ENCODE results near the gene PCGF3. TPM values are rescaled to one million over a fixed set of nuclear protein-coding genes. Genes with fewer than 3 reads are reported as not detected.

PCGF3 gene
- polyA plus RNA-seq, 1 experiment, result 37.2 TPM

DNA sequence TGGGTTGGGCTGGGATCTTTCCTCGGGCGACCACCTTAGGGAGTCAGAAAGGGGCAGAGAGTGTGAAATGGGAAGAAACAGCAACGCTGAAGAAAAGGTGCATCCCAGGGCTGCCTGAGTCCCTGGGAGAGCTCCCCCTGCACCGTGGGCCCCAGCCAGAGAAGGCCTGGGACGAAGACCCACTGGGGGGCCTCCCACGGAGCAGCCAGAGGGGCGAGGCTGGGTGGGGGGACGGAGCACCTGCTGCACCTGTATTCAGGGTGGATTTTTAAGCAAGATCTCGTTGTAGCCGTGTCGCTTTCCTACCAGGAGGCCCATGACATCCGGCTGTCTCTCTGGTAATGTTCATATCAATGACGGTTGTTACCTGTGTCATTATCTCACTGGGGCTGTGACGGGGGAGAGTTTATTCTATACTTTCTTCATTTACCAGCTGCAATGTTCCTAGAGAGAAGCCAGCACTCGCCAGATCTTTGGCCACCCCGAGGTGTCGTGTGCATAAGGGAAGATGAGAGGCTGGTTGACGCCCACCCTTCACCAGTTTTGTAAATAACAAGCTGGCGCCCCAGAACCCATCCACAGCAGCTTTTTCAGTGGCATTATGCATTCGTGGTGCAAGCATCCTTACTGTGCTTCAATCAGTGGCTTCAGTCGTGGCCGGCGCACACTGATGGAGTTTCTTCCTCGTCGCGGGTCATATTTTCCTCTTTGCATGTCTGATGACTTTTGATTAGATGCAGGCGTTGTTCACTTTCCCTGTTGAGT lies 5.6 kb upstream of the PCGF3 start:
- TF ChIP-seq, protein P1, sequence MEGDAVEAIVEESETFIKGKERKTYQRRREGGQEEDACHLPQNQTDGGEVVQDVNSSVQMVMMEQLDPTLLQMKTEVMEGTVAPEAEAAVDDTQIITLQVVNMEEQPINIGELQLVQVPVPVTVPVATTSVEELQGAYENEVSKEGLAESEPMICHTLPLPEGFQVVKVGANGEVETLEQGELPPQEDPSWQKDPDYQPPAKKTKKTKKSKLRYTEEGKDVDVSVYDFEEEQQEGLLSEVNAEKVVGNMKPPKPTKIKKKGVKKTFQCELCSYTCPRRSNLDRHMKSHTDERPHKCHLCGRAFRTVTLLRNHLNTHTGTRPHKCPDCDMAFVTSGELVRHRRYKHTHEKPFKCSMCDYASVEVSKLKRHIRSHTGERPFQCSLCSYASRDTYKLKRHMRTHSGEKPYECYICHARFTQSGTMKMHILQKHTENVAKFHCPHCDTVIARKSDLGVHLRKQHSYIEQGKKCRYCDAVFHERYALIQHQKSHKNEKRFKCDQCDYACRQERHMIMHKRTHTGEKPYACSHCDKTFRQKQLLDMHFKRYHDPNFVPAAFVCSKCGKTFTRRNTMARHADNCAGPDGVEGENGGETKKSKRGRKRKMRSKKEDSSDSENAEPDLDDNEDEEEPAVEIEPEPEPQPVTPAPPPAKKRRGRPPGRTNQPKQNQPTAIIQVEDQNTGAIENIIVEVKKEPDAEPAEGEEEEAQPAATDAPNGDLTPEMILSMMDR (IDR thresholded peaks at IDR 0.05; ENCODE audit: low read depth, low read length), result no peak
- Histone ChIP-seq H3K4me3 (ENCODE audit: low read depth, low read length) (no peak overlapping the region), H3K27ac (ENCODE audit: low read depth, low read length) (no peak overlapping the region), H3K27me3 (ENCODE audit: control insufficient read depth, insufficient read depth, low read length) (peaks cover 7% of the 10 kb centered on the region), H3K9me3 (ENCODE audit: control insufficient read depth, insufficient read depth, low read length) (no peaks in the 10 kb centered on the region; the same call in 1 of the 2 replicates)
- POLR2A ChIA-PET, result no interaction called here
- DNase-seq (ENCODE audit: low read depth, low spot score), result no peak
- CTCF ChIA-PET, result interaction anchor here (1.9 kb wide), 1 partner anchor 42 kb away, joined by 7 read pairs; no protein-coding TSS in a partner anchor

DNA sequence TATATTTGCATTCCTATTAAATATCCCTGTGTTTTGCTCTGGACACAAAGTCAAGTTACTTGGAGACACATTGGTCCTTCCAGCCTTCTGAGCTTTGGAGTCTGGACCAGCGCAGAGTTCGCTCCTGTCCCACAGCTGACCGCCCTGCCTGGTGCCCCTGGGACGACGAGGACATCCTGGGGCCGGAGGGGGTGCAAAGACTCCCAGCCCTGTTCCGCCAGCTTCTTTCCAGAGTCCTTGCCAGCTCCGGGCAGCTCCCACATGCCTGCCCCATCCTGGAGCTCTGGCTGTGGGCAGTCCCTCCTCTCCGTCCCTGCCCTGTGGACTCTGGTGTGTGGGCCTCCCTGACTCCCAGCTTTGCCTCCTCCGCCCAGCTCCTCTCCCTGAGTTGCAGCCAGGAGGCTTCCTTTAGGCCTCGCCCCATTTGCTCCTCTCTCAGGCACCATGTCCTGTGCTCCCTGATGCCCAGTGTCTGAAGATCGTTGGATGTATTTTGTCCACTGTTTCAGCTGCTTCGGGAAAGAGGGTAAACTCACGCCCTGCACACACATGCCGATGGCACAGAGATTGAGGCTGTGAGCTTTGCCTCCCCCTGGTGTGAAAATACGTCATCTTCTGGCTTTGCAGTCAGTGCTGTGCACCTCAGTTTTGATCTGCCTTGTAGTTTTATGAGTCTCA lies 4.9 kb upstream of the PCGF3 start:
- ChIA-PET CTCF (interaction anchor here (0.7 to 1.9 kb wide), 2 partner anchors 17 to 41 kb away, joined by 3 to 7 read pairs; no protein-coding TSS in a partner anchor), POLR2A (no interaction called here)
- peaks cover 5% of the 10 kb centered on the region for H3K27me3 ChIP-seq (ENCODE audit: control insufficient read depth, insufficient read depth, low read length)
- H3K4me3 ChIP-seq (ENCODE audit: low read depth, low read length), result no peak overlapping the region
- no peak overlapping the region for H3K27ac ChIP-seq (ENCODE audit: low read depth, low read length)
- TF ChIP-seq, protein P1 (IDR thresholded peaks at IDR 0.05; ENCODE audit: low read depth, low read length), result no peak
- no peak for DNase-seq (ENCODE audit: low read depth, low spot score)
- H3K9me3 ChIP-seq (ENCODE audit: control insufficient read depth, insufficient read depth, low read length), result no peaks in the 10 kb centered on the region; the same call in 1 of the 2 replicates

DNA sequence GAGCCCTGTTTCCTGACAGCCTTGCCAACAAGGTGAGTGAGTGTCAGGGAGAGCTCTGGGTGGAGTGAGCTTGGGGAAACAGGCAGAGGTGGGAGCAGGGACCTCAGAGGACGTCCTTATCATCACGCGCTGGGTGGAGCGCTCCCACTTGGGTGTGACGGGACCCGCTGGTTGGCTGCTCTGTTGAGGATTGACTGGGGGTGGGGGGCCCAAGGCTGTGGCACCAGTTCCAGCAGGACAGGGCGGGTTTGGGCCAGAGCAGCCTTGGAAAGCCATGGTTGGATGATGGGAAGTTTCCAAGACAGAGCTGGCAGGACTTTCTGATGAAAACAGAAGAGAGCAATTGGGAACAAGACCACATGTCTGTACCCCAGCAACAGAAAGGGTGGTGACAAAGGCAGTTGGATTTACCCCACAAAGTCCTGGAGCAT lies 3.0 kb upstream of the PCGF3 start:
- Histone ChIP-seq H3K9me3 (ENCODE audit: control insufficient read depth, insufficient read depth, low read length) (no peaks in the 10 kb centered on the region; the same call in 1 of the 2 replicates), H3K27ac (ENCODE audit: low read depth, low read length) (no peak overlapping the region), H3K27me3 (ENCODE audit: control insufficient read depth, insufficient read depth, low read length) (peaks cover 5% of the 10 kb centered on the region), H3K4me3 (ENCODE audit: low read depth, low read length) (no peak overlapping the region)
- no peak for DNase-seq (ENCODE audit: low read depth, low spot score)
- ChIA-PET CTCF (interaction anchor here (0.6 kb wide), 1 partner anchor 557 kb away, joined by 4 read pairs; no protein-coding TSS in a partner anchor), POLR2A (no interaction called here)
- TF ChIP-seq, protein P1 (IDR thresholded peaks at IDR 0.05; ENCODE audit: low read depth, low read length), result no peak

GRCh38 chr4:703336-704197 lies 2.1 kb upstream of the PCGF3 start:
- H3K27ac ChIP-seq (ENCODE audit: low read depth, low read length), result no peak overlapping the region
- no peak for DNase-seq (ENCODE audit: low read depth, low spot score)
- TF ChIP-seq, protein P1 (IDR thresholded peaks at IDR 0.05; ENCODE audit: low read depth, low read length), result no peak
- POLR2A ChIA-PET, result no interaction called here
- CTCF ChIA-PET, result interaction anchor here (0.6 kb wide), 1 partner anchor 556 kb away, joined by 4 read pairs; no protein-coding TSS in a partner anchor
- H3K4me3 ChIP-seq (ENCODE audit: low read depth, low read length), result no peak overlapping the region
- no peaks in the 10 kb centered on the region; the same call in 1 of the 2 replicates for H3K9me3 ChIP-seq (ENCODE audit: control insufficient read depth, insufficient read depth, low read length)
- peaks cover 5% of the 10 kb centered on the region for H3K27me3 ChIP-seq (ENCODE audit: control insufficient read depth, insufficient read depth, low read length)

All from AG04450 (cell line).